Measurements from ENCODE around the gene TSBP1. TPM values are rescaled to one million over a fixed set of nuclear protein-coding genes. Genes with fewer than 3 reads are reported as not detected.
A peak's percentile ranks its signal among the peaks of the same experiment; 100 is the strongest.

The TSBP1 gene
- total RNA-seq, 2 experiments from 2014 or later = not detected

GRCh38 chr6:32252331-32253009 is 119.2 kb downstream of the TSBP1 start:
- H4K20me1 ChIP-seq (ENCODE audit: insufficient read depth, low read length) = no peaks in the 10 kb centered on the region
- H3K9me2 ChIP-seq (ENCODE audit: insufficient read depth, low read length) = no peaks in the 10 kb centered on the region
- H3K4me3 ChIP-seq (ENCODE audit: low read depth, low read length, poor library complexity, severe bottlenecking) = no peak overlapping the region
- no peak for TF ChIP-seq EZH2phosphoT487 (IDR thresholded peaks at IDR 0.05; ENCODE audit: borderline replicate concordance, low read depth, low read length)
- no peak for TF ChIP-seq CTCF (conservative IDR thresholded peaks at IDR 0.05; ENCODE audit: low read length)
- peak overlapping the region; percentile 16; the same call in 1 of the 2 replicates for H3K4me2 ChIP-seq (ENCODE audit: low read length)
- ChIA-PET POLR2A (interaction anchor here (0.7 to 1.5 kb wide), 2 partner anchors 19 to 172 kb away, joined by 3 read pairs; no protein-coding TSS in a partner anchor), CTCF (ENCODE audit: unreplicated experiment) (no interaction called here)
- H3K79me2 ChIP-seq (ENCODE audit: insufficient read depth, low read depth, low read length) = no peaks in the 10 kb centered on the region
- peak overlapping the region; percentile 80 for H2AFZ ChIP-seq (ENCODE audit: low read length)
- intact Hi-C loops (cut with micrococcal nuclease; ENCODE audit: unreplicated experiment) = no loop called here
- BruUV-seq (replicated peaks) = no TSS peak
- peak; percentile 24 for DNase-seq (ENCODE audit: low spot score)
- peaks cover 12% of the 10 kb centered on the region for H3K4me1 ChIP-seq (ENCODE audit: insufficient read depth, low read length, poor library complexity, severe bottlenecking)
- peaks cover 23% of the 10 kb centered on the region for H3K9me3 ChIP-seq (ENCODE audit: low read length)
- H3K36me3 ChIP-seq (ENCODE audit: insufficient read depth, low read length) = peaks cover 8% of the 10 kb centered on the region; the same call in 1 of the 2 replicates
- no peak overlapping the region for H3K27ac ChIP-seq (ENCODE audit: low read depth, low read length, poor library complexity, severe bottlenecking)

- CTCF ChIA-PET (ENCODE audit: unreplicated experiment) = no interaction called here
- Histone ChIP-seq H3K4me3 (ENCODE audit: low read depth, low read length, poor library complexity, severe bottlenecking) (no peak overlapping the region), H3K9me3 (ENCODE audit: low read length) (peaks cover 23% of the 10 kb centered on the region), H3K27ac (ENCODE audit: low read depth, low read length, poor library complexity, severe bottlenecking) (no peak overlapping the region), H2AFZ (ENCODE audit: low read length) (no peak overlapping the region), H3K9me2 (ENCODE audit: insufficient read depth, low read length) (no peaks in the 10 kb centered on the region), H3K79me2 (ENCODE audit: insufficient read depth, low read depth, low read length) (no peaks in the 10 kb centered on the region), H3K36me3 (ENCODE audit: insufficient read depth, low read length) (peaks cover 8% of the 10 kb centered on the region; the same call in 1 of the 2 replicates), H3K4me2 (ENCODE audit: low read length) (no peak overlapping the region), H3K4me1 (ENCODE audit: insufficient read depth, low read length, poor library complexity, severe bottlenecking) (peaks cover 26% of the 10 kb centered on the region), H4K20me1 (ENCODE audit: insufficient read depth, low read length) (no peaks in the 10 kb centered on the region)
- no peak for DNase-seq (ENCODE audit: low spot score)
- no peak for TF ChIP-seq EZH2phosphoT487 (IDR thresholded peaks at IDR 0.05; ENCODE audit: borderline replicate concordance, low read depth, low read length)
- TF ChIP-seq CTCF (conservative IDR thresholded peaks at IDR 0.05; ENCODE audit: low read length) = no peak
- POLR2A ChIA-PET = interaction anchor here (0.6 to 1.2 kb wide), 4 partner anchors 13 to 722 kb away, joined by 3 to 5 read pairs (median 3); partner anchors contain the start of gene NOTCH4
- BruUV-seq (replicated peaks) = no TSS peak
- intact Hi-C loops (cut with micrococcal nuclease; ENCODE audit: unreplicated experiment) = loop anchor here (5.0 to 10.0 kb wide), 3 partner anchors 148 to 548 kb away; no protein-coding TSS in a partner anchor
These were observed 122.4 kb downstream of the TSBP1 start for GRCh38 chr6:32249262-32249661.

GRCh38 chr6:32247401-32247800 is 124.3 kb downstream of the TSBP1 start:
- no peak for DNase-seq (ENCODE audit: low spot score)
- H3K79me2 ChIP-seq (ENCODE audit: insufficient read depth, low read depth, low read length) = no peaks in the 10 kb centered on the region
- no peaks in the 10 kb centered on the region for H4K20me1 ChIP-seq (ENCODE audit: insufficient read depth, low read length)
- no peaks in the 10 kb centered on the region for H3K9me2 ChIP-seq (ENCODE audit: insufficient read depth, low read length)
- H3K27ac ChIP-seq (ENCODE audit: low read depth, low read length, poor library complexity, severe bottlenecking) = no peak overlapping the region
- no TSS peak for BruUV-seq (replicated peaks)
- no peak overlapping the region for H3K4me2 ChIP-seq (ENCODE audit: low read length)
- ChIA-PET CTCF (ENCODE audit: unreplicated experiment) (no interaction called here), POLR2A (interaction anchor here (0.5 kb wide), 1 partner anchor 25 kb away, joined by 3 read pairs; no protein-coding TSS in a partner anchor)
- no peak overlapping the region for H3K4me3 ChIP-seq (ENCODE audit: low read depth, low read length, poor library complexity, severe bottlenecking)
- H3K36me3 ChIP-seq (ENCODE audit: insufficient read depth, low read length) = peaks cover 8% of the 10 kb centered on the region; the same call in 1 of the 2 replicates
- peaks cover 23% of the 10 kb centered on the region for H3K9me3 ChIP-seq (ENCODE audit: low read length)
- no peak overlapping the region; the same call in 1 of the 2 replicates for H2AFZ ChIP-seq (ENCODE audit: low read length)
- TF ChIP-seq CTCF (conservative IDR thresholded peaks at IDR 0.05; ENCODE audit: low read length) (no peak), EZH2phosphoT487 (IDR thresholded peaks at IDR 0.05; ENCODE audit: borderline replicate concordance, low read depth, low read length) (no peak)
- peaks cover 19% of the 10 kb centered on the region for H3K4me1 ChIP-seq (ENCODE audit: insufficient read depth, low read length, poor library complexity, severe bottlenecking)
- intact Hi-C loops (cut with micrococcal nuclease; ENCODE audit: unreplicated experiment) = loop anchor here (5.0 to 10.0 kb wide), 3 partner anchors 150 to 550 kb away; no protein-coding TSS in a partner anchor
